ENCODE measurements around the gene HGS.
"Not testable (repeated sequence)": the region's sequence is repeated elsewhere in the genome, so short reads cannot be mapped to it uniquely, and the experiment has no call there.

Gene HGS

DNA sequence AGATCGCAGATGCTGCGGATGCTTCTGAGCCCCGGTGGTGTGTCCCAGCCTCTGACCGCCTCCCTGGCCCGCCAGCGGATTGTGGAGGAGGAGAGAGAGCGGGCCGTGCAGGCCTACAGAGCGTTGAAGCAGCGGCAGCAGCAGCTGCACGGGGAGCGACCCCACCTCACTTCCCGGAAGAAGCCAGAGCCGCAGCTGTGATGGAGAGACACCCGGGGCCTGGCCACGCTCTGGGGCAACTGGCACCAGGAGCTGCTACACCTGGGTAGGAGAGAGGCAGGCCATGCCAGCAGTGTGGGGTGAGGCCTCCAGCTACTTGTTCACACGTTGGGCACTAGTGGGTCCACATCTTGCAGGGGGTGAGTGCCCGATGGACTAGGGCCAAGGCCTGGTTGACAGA lies 11.3 kb upstream of the HGS start:
- peaks cover 4% of the 10 kb centered on the region for H3K9me3 ChIP-seq (ENCODE audit: insufficient read depth, low read depth, low read length)
- no peak for DNase-seq
- H3K9ac ChIP-seq (ENCODE audit: low read length), result no peak overlapping the region
- no peak overlapping the region for H2AK5ac ChIP-seq (ENCODE audit: low read length)
- H3K4me3 ChIP-seq (ENCODE audit: low read depth, low read length), result no peak overlapping the region
- no peak overlapping the region for H2BK120ac ChIP-seq (ENCODE audit: insufficient read depth, low read length, poor library complexity)
- H3K27ac ChIP-seq (ENCODE audit: low read depth, low read length), result no peak overlapping the region
- WGBS (ENCODE audit: extremely low coverage, insufficient coverage, insufficient read length), result no CpG with 5 or more reads among the region's 18 CpGs
- H3K18ac ChIP-seq (ENCODE audit: low read length), result no peak overlapping the region
- no peak overlapping the region for H3K4me2 ChIP-seq (ENCODE audit: low read length)
- no peak overlapping the region for H3K23ac ChIP-seq (ENCODE audit: low read length)
- H3K14ac ChIP-seq (ENCODE audit: low read length), result no peak overlapping the region
- no peaks in the 10 kb centered on the region for H3K27me3 ChIP-seq (ENCODE audit: insufficient read depth, low read length)
- H4K8ac ChIP-seq (ENCODE audit: low read depth, low read length), result no peak overlapping the region
- H4K12ac ChIP-seq (ENCODE audit: low read depth, low read length), result no peak overlapping the region
- no peak overlapping the region for H3K4ac ChIP-seq (ENCODE audit: low read depth, low read length)
- peaks cover 54 to 57% of the 10 kb centered on the region in 2 experiments for H3K36me3 ChIP-seq (ENCODE audit: control insufficient read depth in 1 of 2, insufficient read depth in 2 of 2, low read length in 2 of 2)
- H2AFZ ChIP-seq (ENCODE audit: insufficient read depth, low read length, poor library complexity), result no peak overlapping the region
- H3K79me1 ChIP-seq (ENCODE audit: low read length), result no peaks in the 10 kb centered on the region
- H2BK5ac ChIP-seq (ENCODE audit: low read depth, low read length, poor library complexity), result no peak overlapping the region
- H4K91ac ChIP-seq (ENCODE audit: low read depth, low read length), result no peak overlapping the region
- H2BK12ac ChIP-seq (ENCODE audit: low read length), result no peak overlapping the region
- H3K4me1 ChIP-seq (ENCODE audit: control insufficient read depth in 1 of 2, insufficient read depth in 2 of 2, low read length in 2 of 2), result peaks cover 3 to 5% of the 10 kb centered on the region in 2 experiments
- no peaks in the 10 kb centered on the region for H3K79me2 ChIP-seq (ENCODE audit: control insufficient read depth, insufficient read depth, low read length, poor library complexity)

- Histone ChIP-seq H3K23ac (ENCODE audit: low read length) (no peak overlapping the region), H3K14ac (ENCODE audit: low read length) (no peak overlapping the region), H2BK12ac (ENCODE audit: low read length) (no peak overlapping the region), H2BK120ac (ENCODE audit: insufficient read depth, low read length, poor library complexity) (no peak overlapping the region), H2AFZ (ENCODE audit: insufficient read depth, low read length, poor library complexity) (no peak overlapping the region), H3K9ac (ENCODE audit: low read length) (no peak overlapping the region), H3K9me3 (ENCODE audit: insufficient read depth, low read depth, low read length) (peaks cover 4% of the 10 kb centered on the region), H4K8ac (ENCODE audit: low read depth, low read length) (no peak overlapping the region), H2AK5ac (ENCODE audit: low read length) (no peak overlapping the region), H3K18ac (ENCODE audit: low read length) (no peak overlapping the region), H4K91ac (ENCODE audit: low read depth, low read length) (no peak overlapping the region), H4K12ac (ENCODE audit: low read depth, low read length) (no peak overlapping the region), H3K4me3 (ENCODE audit: low read depth, low read length) (no peak overlapping the region), H3K79me2 (ENCODE audit: control insufficient read depth, insufficient read depth, low read length, poor library complexity) (no peaks in the 10 kb centered on the region), H3K27ac (ENCODE audit: low read depth, low read length) (no peak overlapping the region), H3K36me3 (ENCODE audit: control insufficient read depth in 1 of 2, insufficient read depth in 2 of 2, low read length in 2 of 2) (peaks cover 54 to 59% of the 10 kb centered on the region in 2 experiments), H3K4ac (ENCODE audit: low read depth, low read length) (no peak overlapping the region), H2BK5ac (ENCODE audit: low read depth, low read length, poor library complexity) (no peak overlapping the region), H3K4me1 (ENCODE audit: control insufficient read depth in 1 of 2, insufficient read depth in 2 of 2, low read length in 2 of 2) (peaks cover 0 to 2% of the 10 kb centered on the region in 2 experiments), H3K79me1 (ENCODE audit: low read length) (no peaks in the 10 kb centered on the region), H3K4me2 (ENCODE audit: low read length) (no peak overlapping the region), H3K27me3 (ENCODE audit: insufficient read depth, low read length) (no peaks in the 10 kb centered on the region)
- WGBS (ENCODE audit: extremely low coverage, insufficient coverage, insufficient read length), result no CpG with 5 or more reads among the region's 16 CpGs
- no peak for DNase-seq
Observed at GRCh38 chr17:81672954-81673353, 10.9 kb upstream of the HGS start.

DNA sequence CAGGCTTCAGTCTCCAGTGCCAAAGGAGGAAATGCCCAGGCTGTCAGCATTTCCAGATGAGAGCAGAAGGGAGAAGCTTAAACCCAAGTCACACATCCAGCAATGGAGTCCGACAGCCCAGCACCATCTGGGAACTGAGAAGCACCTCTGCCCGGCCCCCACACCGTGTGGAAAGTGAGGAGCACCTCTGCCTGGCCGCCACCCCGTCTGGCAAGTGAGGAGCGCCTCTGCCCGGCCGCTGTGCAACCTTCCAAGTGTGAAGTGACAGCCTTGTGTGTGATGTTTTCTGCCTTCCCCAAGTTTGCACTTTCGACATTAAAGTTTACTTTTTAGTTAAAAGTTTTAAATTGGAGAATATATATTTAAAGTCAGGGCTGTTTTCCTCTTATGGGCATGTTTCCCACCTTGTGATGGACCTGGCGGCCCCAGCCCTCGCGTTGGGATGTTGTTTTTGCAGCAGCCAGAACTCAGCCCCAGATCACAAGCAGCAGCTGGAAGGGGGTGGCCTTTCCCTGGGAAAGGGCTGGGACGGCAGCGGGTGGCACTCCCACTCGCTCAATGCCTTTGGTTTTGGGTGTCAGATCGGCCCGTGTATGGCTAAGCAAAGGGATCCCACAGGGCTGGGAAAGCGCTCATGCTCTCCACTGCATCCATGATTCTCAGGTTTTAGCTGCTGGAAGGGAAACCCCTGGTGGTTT lies 10.1 kb upstream of the HGS start:
- Histone ChIP-seq H3K4ac (ENCODE audit: low read depth, low read length) (no peak overlapping the region), H2BK120ac (ENCODE audit: insufficient read depth, low read length, poor library complexity) (no peak overlapping the region), H2AFZ (ENCODE audit: insufficient read depth, low read length, poor library complexity) (no peak overlapping the region), H4K91ac (ENCODE audit: low read depth, low read length) (no peak overlapping the region), H3K4me3 (ENCODE audit: low read depth, low read length) (no peak overlapping the region), H3K79me2 (ENCODE audit: control insufficient read depth, insufficient read depth, low read length, poor library complexity) (no peaks in the 10 kb centered on the region), H3K4me2 (ENCODE audit: low read length) (no peak overlapping the region), H3K18ac (ENCODE audit: low read length) (no peak overlapping the region), H3K23ac (ENCODE audit: low read length) (no peak overlapping the region), H2BK5ac (ENCODE audit: low read depth, low read length, poor library complexity) (no peak overlapping the region), H4K8ac (ENCODE audit: low read depth, low read length) (no peak overlapping the region), H3K27me3 (ENCODE audit: insufficient read depth, low read length) (no peaks in the 10 kb centered on the region), H3K9me3 (ENCODE audit: insufficient read depth, low read depth, low read length) (peaks cover 4% of the 10 kb centered on the region), H3K79me1 (ENCODE audit: low read length) (no peaks in the 10 kb centered on the region), H2AK5ac (ENCODE audit: low read length) (no peak overlapping the region), H3K9ac (ENCODE audit: low read length) (no peak overlapping the region), H3K14ac (ENCODE audit: low read length) (no peak overlapping the region), H3K4me1 (ENCODE audit: control insufficient read depth in 1 of 2, insufficient read depth in 2 of 2, low read length in 2 of 2) (no peaks in the 10 kb centered on the region), H3K36me3 (ENCODE audit: control insufficient read depth in 1 of 2, insufficient read depth in 2 of 2, low read length in 2 of 2) (peaks cover 50 to 54% of the 10 kb centered on the region in 2 experiments), H2BK12ac (ENCODE audit: low read length) (no peak overlapping the region), H3K27ac (ENCODE audit: low read depth, low read length) (no peak overlapping the region), H4K12ac (ENCODE audit: low read depth, low read length) (peak overlapping the region; percentile 40)
- no CpG with 5 or more reads among the region's 18 CpGs for WGBS (ENCODE audit: extremely low coverage, insufficient coverage, insufficient read length)
- DNase-seq, result no peak

GRCh38 chr17:81675515-81676221 lies 8.1 kb upstream of the HGS start:
- no CpG with 5 or more reads among the region's 18 CpGs for WGBS (ENCODE audit: extremely low coverage, insufficient coverage, insufficient read length)
- H3K27ac ChIP-seq (ENCODE audit: low read depth, low read length), result not testable (repeated sequence)

More at GRCh38 chr17:81675515-81676221, 8.1 kb upstream of the HGS start:
- H3K4me3 ChIP-seq (ENCODE audit: low read depth, low read length); H2AFZ ChIP-seq (ENCODE audit: insufficient read depth, low read length, poor library complexity); H3K79me2 ChIP-seq (ENCODE audit: control insufficient read depth, insufficient read depth, low read length, poor library complexity); H3K23ac ChIP-seq (ENCODE audit: low read length); H3K4me1 ChIP-seq (ENCODE audit: control insufficient read depth in 1 of 2, insufficient read depth in 2 of 2, low read length in 2 of 2); H2BK120ac ChIP-seq (ENCODE audit: insufficient read depth, low read length, poor library complexity); H4K12ac ChIP-seq (ENCODE audit: low read depth, low read length); H2AK5ac ChIP-seq (ENCODE audit: low read length); H3K79me1 ChIP-seq (ENCODE audit: low read length); H3K9ac ChIP-seq (ENCODE audit: low read length); H4K91ac ChIP-seq (ENCODE audit: low read depth, low read length); H3K4me2 ChIP-seq (ENCODE audit: low read length); H2BK5ac ChIP-seq (ENCODE audit: low read depth, low read length, poor library complexity); H3K18ac ChIP-seq (ENCODE audit: low read length); H4K8ac ChIP-seq (ENCODE audit: low read depth, low read length); H2BK12ac ChIP-seq (ENCODE audit: low read length); H3K27me3 ChIP-seq (ENCODE audit: insufficient read depth, low read length); H3K4ac ChIP-seq (ENCODE audit: low read depth, low read length); H3K14ac ChIP-seq (ENCODE audit: low read length); H3K9me3 ChIP-seq (ENCODE audit: insufficient read depth, low read depth, low read length): not testable (repeated sequence)
- H3K36me3 ChIP-seq (ENCODE audit: control insufficient read depth in 1 of 2, insufficient read depth in 2 of 2, low read length in 2 of 2), result peaks cover 37 to 44% of the 10 kb centered on the region in 2 experiments
- DNase-seq, result peak in 1 of 2 donors; percentile 45
